Muscle of arm (tissue), 12 donors: ENCODE measurements around the gene FCER1A. TPM values are rescaled to one million over a fixed set of nuclear protein-coding genes. Genes with fewer than 3 reads are reported as not detected.
"Not testable (repeated sequence)": the region's sequence is repeated elsewhere in the genome, so short reads cannot be mapped to it uniquely, and the experiment has no call there.

Experiments
- DNase-seq: peaks from one replicate; pipeline ENCODE4 v3.0.0-alpha.2; 2013
- polyA plus RNA-seq, 12 donors: library from polyadenylated mRNA; unstranded; fragments of 120-200 nt; gene quantifications; one replicate each; pipeline ENCODE4 v1.2.1, GENCODE V29; 2013; ENCODE audit not compliant: insufficient read length in 12 of 12

FCER1A gene
- polyA plus RNA-seq, 12 donors = 0.20 to 3.1 (median 0.50) TPM; not detected in 3

GRCh38 chr1:159349374-159349773 is 47.2 kb downstream of the FCER1A start:
- not testable (repeated sequence) for DNase-seq

DNA sequence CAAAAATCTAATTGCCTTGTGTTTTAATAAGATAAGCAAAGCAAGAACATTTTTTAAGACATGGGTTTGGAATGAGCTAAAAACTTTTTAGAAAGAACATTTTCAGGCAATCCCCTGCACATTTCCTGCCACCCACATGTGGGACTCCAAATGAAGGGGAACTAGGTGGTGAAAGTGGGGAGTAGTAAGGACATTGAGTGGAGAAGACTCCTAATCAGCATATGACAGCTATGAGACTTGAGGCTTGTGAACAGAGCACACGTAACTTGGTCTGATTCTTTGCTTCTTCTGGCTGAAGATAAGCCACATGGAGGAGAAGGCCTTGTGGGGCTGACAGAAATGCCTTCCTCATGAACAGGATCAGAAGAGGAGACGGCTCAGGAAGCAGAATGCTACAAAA is 50.3 kb downstream of the FCER1A start:
- no peak for DNase-seq

Other genes starting within 250 kb of the FCER1A start
- under 1 TPM in 7 of 12 donors, not detected in 5; 0.16 to 0.61 (median 0.32) TPM for gene AIM2, start 225.6 kb upstream of the FCER1A start, polyA plus RNA-seq
- gene CADM3, start 130.7 kb upstream of the FCER1A start, polyA plus RNA-seq = 1 to 10 TPM in 3 of 12 donors, under 1 TPM in 8, not detected in 1; 0.27 to 7.7 (median 0.68) TPM
- 1 to 10 TPM in 8 of 12 donors, under 1 TPM in 2, not detected in 2; 0.80 to 4.2 (median 2.0) TPM for gene ACKR1, start 97.5 kb upstream of the FCER1A start, polyA plus RNA-seq
- not detected for gene OR10J4, start 129.9 kb downstream of the FCER1A start, polyA plus RNA-seq
- gene OR10J1, start 137.4 kb downstream of the FCER1A start, polyA plus RNA-seq = under 1 TPM in 1 of 12 donors, not detected in 11; 0.08 TPM
- gene OR10J5, start 233.7 kb downstream of the FCER1A start, polyA plus RNA-seq = not detected